ENCODE measurements around the gene SBF2. TPM values are rescaled to one million over a fixed set of nuclear protein-coding genes. Genes with fewer than 3 reads are reported as not detected.

Gene SBF2
- total RNA-seq, 4 donors from 2014 or later = 53.8 to 125 (median 76.4) TPM

DNA sequence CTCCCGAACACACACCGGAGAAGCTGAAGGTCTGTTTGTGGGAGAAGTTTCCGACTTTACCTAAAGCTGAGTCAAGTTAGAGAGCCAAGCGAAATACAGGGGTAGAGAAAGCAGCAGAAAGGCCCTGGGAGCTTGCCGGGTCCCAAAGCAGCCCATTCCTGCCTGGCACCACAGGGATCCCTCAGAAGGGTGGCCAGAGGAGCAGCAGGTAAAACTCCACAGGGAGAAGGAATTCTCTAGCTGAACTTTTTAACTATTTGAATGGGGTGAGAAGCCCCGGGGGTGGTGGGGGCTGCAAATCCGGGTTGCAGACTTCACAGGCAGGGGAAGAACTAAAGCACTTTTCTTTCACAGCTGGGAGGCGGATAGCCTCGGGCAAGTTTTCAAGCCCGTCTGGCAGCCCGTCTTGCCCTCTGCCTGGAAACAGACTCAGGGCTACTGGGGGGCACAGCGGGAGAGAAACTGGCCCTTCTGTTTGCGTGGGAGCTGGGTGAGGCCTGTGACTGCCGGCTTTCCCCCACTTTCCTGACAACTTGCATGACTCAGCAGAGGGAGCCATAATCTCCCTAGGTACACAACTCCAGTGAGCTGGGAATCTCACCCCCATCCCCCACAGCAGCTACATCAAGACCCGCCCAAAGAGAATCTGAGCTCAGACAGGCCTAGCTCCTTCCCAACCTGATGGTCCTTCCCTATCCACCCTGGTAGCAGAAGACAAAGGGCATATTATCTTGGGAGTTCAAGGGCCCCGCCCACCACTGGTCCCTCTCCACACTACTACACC, 311.0 kb downstream of the SBF2 start:
- no peak for ATAC-seq (ENCODE audit: low FRiP score)
- TF ChIP-seq CTCF (IDR thresholded peaks at IDR 0.05) = no peak
- DNase-seq (ENCODE audit: low spot score) = no peak

GRCh38 chr11:9982127-9982795, 311.8 kb downstream of the SBF2 start:
- ATAC-seq (ENCODE audit: low FRiP score) (no peak), DNase-seq (ENCODE audit: low spot score) (no peak)
- TF ChIP-seq CTCF (IDR thresholded peaks at IDR 0.05) = no peak

DNA sequence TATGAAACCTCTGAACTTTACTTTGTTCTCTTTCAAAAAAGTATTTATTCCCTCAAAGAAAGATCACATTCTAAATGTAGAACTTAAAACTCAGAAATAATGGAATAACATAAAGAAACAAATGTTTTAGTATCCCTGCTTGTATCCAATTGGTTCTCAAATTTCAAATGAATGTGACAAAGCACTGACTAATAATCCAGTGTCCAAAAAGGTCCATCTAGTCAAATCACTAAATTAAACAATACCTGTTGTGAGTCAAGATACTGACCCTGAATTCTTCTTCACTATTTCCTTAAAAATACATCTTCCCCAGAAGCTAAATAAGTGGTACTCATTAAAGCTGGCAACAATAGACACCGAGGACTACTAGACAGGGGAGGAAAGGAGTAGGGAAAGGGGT, 313.1 kb downstream of the SBF2 start:
- ATAC-seq (ENCODE audit: low FRiP score) = no peak

GRCh38 chr11:9977554-9977953, 316.5 kb downstream of the SBF2 start:
- ATAC-seq (ENCODE audit: low FRiP score) (no peak), DNase-seq (ENCODE audit: low spot score) (no peak)
- TF ChIP-seq CTCF (IDR thresholded peaks at IDR 0.05) = no peak

More for the DNA sequence above, 313.1 kb downstream of the SBF2 start:
- DNase-seq (ENCODE audit: low spot score) = no peak
- TF ChIP-seq CTCF (IDR thresholded peaks at IDR 0.05) = no peak

DNA sequence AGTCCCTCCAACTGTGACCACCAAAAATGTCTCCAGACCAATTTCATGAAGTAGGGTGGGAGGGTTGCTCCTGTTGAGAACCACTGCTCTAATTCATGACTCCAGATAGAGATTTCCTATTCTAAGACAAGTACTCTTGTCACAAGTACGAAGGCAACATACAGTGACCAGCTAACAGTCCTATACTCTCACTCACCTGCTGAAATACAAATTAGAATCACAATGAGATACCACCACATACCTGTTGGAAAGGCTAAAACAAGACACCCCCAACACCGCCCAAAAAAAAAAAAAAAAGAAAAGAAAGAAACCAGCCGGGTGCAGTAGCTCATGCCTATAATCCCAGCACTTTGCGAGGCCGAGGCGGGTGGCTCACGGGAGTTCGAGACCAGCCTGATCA, 319.6 kb downstream of the SBF2 start:
- DNase-seq (ENCODE audit: low spot score) (no peak), ATAC-seq (ENCODE audit: low FRiP score) (no peak)
- TF ChIP-seq CTCF (IDR thresholded peaks at IDR 0.05) = no peak

- DNase-seq (ENCODE audit: low spot score) = no peak
- ATAC-seq (ENCODE audit: low FRiP score) = no peak
- no peak for TF ChIP-seq CTCF (IDR thresholded peaks at IDR 0.05)
Observed at GRCh38 chr11:9973921-9974320, 320.1 kb downstream of the SBF2 start.

DNA sequence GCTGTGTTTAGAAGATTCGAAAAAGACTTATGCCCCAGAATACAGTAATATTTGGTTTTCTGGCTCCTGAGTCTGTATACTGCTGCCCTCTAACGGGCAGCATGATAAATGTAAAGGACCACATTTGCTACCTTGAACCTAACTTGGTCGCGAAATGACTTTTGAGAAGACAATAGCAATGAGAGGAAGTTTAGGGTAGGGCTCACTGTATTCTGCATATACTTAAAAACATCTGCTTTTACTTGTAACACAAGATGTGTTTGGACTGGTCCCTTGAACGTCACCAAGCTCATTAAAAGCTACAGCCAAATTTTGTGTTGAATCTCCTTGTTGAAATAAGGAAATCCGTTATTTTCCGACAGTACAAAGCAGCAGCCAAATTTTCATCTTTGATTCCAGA, 321.0 kb downstream of the SBF2 start:
- DNase-seq (ENCODE audit: low spot score) = no peak
- peak in 1 of 3 donors; percentile 47 for TF ChIP-seq CTCF (IDR thresholded peaks at IDR 0.05)
- ATAC-seq (ENCODE audit: low FRiP score) = peak; percentile 73
